HG02759 (cell line): ENCODE measurements around the gene SEC23B.
"Not testable (repeated sequence)": the region's sequence is repeated elsewhere in the genome, so short reads cannot be mapped to it uniquely, and the experiment has no call there.

Experiments
- ATAC-seq: cut with Tn5 transposase; IDR thresholded peaks from one replicate; pipeline ENCODE4 v1.9.1; 2021; ENCODE audit warnings: mild to moderate bottlenecking, moderate library complexity; ENCODE audit not compliant: unreplicated experiment

Gene SEC23B

DNA sequence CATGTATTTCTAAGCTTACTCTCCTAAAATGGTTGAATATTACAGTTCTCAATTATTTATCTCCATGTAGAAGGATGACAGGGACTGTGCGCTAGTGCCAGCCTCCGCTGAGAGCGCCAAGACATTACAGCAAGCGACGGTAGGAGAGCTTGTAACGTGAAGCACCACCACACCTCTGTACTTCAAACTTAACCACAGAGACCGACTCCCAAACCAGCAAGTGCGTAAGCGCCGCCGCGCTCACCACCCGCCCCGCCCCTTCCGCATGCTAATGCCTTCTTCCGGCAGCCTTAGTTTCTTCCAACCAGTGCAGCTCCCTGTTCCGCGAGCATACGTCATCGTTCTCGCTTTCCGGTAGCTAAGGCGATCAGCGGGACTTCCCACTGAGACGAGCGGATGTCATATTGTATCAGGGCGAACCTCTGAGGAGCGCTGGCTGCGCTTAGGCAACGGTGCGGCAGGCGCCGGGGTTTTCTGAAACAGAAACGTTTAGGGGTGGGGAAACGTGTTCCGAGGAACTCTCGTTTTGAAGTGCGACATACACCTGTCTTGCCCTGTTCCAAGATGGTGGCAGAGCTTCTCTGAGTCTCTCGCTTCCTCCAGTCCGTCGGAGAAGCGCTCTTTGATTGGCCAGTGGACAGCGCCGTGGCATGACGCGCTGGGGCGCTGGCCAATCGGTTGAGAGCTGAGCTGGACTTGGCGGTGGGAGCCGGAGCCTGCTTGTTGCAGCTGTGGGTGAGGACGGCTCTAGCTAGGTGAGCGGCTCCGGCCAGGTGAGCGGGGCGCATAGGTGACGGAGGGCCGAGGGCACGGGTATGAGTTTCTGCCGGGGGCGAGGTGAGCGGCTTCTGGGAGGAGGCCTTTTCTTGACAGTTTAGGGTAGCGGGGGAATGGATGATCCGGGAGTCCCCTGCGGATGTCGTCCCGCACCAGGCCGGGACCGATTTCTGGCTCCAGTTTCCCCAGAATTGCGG lies at the start of gene SEC23B:
TSS of gene SEC23B (plus strand) at position 723 of the 974 bp plus-strand sequence. CDS start 2,896 bp downstream, outside the sequence.
- peak; percentile 95 for ATAC-seq

DNA sequence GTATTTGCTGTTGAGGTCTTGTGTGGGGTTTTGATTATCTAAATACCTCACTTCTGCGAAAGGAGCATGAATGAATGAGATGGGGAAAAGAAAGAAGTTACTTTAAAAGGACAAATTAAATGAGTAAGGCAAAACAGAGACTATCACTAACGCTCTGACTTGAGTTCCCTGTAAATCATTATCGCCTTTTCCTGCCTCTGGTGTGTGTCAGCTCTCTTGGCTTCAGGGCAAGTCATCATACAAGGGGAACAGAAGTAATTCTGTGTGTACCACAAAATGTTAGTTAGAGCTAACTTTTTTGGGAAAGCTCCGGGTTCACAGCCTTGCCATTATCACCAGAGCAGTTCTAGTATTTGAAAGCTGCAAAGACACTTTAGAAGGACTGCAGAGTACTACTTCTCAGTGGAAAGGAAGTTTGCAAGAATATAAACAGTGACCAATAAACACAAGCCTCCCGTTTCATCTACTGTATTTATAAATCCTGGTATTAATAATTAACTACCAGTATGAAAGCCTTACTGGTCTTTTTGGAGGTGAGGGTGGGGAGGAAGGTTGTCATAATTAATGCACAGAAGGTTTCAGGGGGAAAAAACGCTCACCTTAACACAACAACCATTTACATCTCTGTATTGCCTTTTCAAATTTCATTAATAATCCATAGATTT lies 42.1 kb upstream of the SEC23B start:
- no peak for ATAC-seq

GRCh38 chr20:18466574-18466893 lies 41.2 kb upstream of the SEC23B start:
- ATAC-seq, result peak; percentile 35

GRCh38 chr20:18466894-18467730 lies 40.6 kb upstream of the SEC23B start, which contains the start of the genes DZANK1 and POLR3F:
TSS of gene DZANK1 (minus strand) at chr20:18467030. CDS start at chr20:18465358, 1,672 bp downstream.
TSS of gene POLR3F (plus strand) at chr20:18467390. CDS start at chr20:18467507, 117 bp downstream.
- ATAC-seq, result peak; percentile 98

GRCh38 chr20:18477218-18477617 lies 30.5 kb upstream of the SEC23B start:
- no peak for ATAC-seq

- no peak for ATAC-seq
These were observed 29.9 kb upstream of the SEC23B start for GRCh38 chr20:18477821-18478220.

GRCh38 chr20:18481596-18481995 lies 26.1 kb upstream of the SEC23B start:
- no peak for ATAC-seq

GRCh38 chr20:18488301-18488700 lies 19.4 kb upstream of the SEC23B start:
- no peak for ATAC-seq

DNA sequence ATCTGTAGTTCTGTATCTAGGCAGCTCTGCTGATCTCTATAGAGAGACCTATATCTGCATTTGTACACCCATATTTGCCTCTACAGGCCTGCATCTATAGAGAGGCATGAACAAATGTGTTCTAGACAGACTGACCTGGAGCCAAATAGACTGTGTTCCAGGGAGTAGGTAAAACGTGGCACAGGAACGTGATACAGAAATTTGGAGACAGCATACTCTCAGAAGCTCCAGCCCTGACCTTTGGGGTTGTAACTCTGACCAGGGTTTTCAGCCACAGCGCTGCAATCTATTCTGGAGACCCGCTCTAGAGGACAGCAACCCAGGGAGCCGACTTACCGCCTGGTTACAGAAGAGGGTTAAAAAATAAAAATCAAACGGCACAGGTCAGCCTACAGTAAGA lies 11.7 kb upstream of the SEC23B start:
- no peak for ATAC-seq

GRCh38 chr20:18496740-18497592 lies 10.8 kb upstream of the SEC23B start, which contains the start of gene RBBP9:
TSS of gene RBBP9 (minus strand) at chr20:18497225. CDS start at chr20:18497167, 58 bp downstream.
- peak; percentile 99 for ATAC-seq

- no peak for ATAC-seq
These were observed 10.1 kb upstream of the SEC23B start for GRCh38 chr20:18497603-18498002.

GRCh38 chr20:18501672-18502071 lies 6.1 kb upstream of the SEC23B start:
- ATAC-seq, result not testable (repeated sequence)

GRCh38 chr20:18504479-18505060 lies 3.2 kb upstream of the SEC23B start:
- ATAC-seq, result no peak

DNA sequence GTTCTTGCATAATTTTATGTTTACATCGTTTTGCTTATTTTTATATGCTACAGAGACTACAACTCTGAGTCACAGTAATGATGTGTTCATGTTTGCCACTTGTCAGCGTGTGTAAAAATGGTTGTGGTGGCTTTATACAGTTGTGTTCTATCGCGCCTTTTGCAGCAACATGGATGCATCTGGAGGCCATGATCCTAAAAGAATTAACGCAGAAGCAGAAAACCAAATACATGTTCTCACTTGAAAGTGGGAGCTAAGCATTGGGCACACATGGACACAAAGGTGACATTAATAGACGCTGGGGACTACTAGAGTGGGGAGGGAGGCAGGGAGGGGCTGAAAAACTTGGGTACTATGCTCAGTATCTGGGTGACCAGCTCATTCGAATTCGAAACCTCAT lies 996 bp upstream of the SEC23B start:
- no peak for ATAC-seq

DNA sequence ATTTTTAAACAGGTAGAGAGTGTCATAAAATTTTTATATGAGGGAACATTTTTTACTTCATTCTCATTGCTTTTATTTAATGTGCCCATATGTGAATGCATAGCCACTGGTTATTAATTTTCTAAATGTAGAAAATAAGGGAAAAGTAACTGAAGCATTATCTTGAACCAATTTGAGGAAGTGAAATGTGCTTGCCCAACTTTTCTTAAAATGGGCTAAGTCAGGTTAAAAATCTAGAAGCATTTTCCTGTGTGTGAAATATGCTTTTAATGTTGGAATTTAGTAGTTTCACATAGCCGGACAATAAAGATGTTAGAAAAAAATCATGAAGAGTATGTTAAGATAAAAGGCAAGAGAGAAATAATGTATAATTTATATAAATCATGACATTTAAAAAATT lies 3.8 kb downstream of the SEC23B start:
- ATAC-seq, result no peak

DNA sequence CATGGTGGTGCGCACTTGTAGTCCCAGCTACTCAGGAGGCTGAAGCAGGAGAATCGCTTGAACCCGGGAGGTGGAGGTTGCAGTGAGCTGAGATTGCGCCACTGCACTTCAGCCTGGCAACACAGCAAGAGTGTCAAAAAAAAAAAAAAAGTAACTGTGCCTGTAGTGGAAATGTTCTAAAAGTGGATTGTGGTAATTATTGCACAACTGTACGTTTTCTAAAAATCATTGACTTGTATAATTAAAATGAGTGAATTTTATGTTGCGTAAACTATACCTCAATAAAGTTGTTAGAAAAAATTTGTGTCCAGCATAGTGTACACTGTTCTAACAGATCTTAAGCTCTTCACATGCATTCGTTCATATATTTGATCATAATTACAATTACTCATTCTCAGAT lies 5.5 kb downstream of the SEC23B start:
- ATAC-seq, result no peak

GRCh38 chr20:18514127-18514526 lies 6.4 kb downstream of the SEC23B start:
- ATAC-seq, result no peak

- ATAC-seq, result no peak
These were observed 8.2 kb downstream of the SEC23B start for GRCh38 chr20:18515973-18516372.

- ATAC-seq, result not testable (repeated sequence)
These were observed 14.3 kb downstream of the SEC23B start for GRCh38 chr20:18522066-18522465.

- ATAC-seq, result no peak
These were observed 15.3 kb downstream of the SEC23B start for GRCh38 chr20:18523066-18523465.
